Skeletal muscle tissue (tissue), 4 donors: ENCODE results near the gene PTGR1. TPM values are rescaled to one million over a fixed set of nuclear protein-coding genes. Genes with fewer than 3 reads are reported as not detected.
"Not testable (repeated sequence)": the region's sequence is repeated elsewhere in the genome, so short reads cannot be mapped to it uniquely, and the experiment has no call there.

ENCODE experiments used
- H3K27ac ChIP-seq: one replicate; pipeline ENCODE4 v1.7.0; 2013; ENCODE audit warnings: mild to moderate bottlenecking, low read depth, low read length, inconsistent platforms
- H3K27me3 ChIP-seq, 3 donors: one replicate each; pipeline ENCODE4 v1.7.0; 2013; ENCODE audit warnings: low read length in 3 of 3; ENCODE audit not compliant: control insufficient read depth in 3 of 3, insufficient read depth in 3 of 3
- H3K36me3 ChIP-seq, 3 donors: one replicate each; pipeline ENCODE4 v1.7.0; 2013; ENCODE audit warnings: low read length in 3 of 3; ENCODE audit not compliant: control insufficient read depth in 3 of 3, insufficient read depth in 3 of 3
- H3K4me1 ChIP-seq, 3 donors: one replicate each; pipeline ENCODE4 v1.7.0; 2013; ENCODE audit warnings: low read length in 3 of 3, mild to moderate bottlenecking in 3 of 3; ENCODE audit not compliant: control insufficient read depth in 3 of 3, insufficient read depth in 3 of 3
- H3K4me3 ChIP-seq, 3 donors: one replicate each; pipeline ENCODE4 v1.7.0; 2013; ENCODE audit warnings: low read length in 3 of 3
- H3K9ac ChIP-seq, 3 donors: one replicate each; pipeline ENCODE4 v1.7.0; 2013; ENCODE audit warnings: low read length in 3 of 3, mild to moderate bottlenecking in 3 of 3, moderate library complexity in 2 of 3, low read depth in 1 of 3
- H3K9me3 ChIP-seq, 3 donors: one replicate each; pipeline ENCODE4 v1.7.0; 2013; ENCODE audit warnings: low read length in 3 of 3; ENCODE audit not compliant: control insufficient read depth in 3 of 3
- total RNA-seq: library from RNA; depleted of rRNA; stranded (reverse); fragments of >200 nt; gene quantifications from one replicate; pipeline ENCODE4 v1.2.3, GENCODE V29; 2014
- donor health status: Osteomylitis.

PTGR1 gene
- total RNA-seq, 1 donor from 2014 or later: 53.2 TPM

GRCh38 chr9:111559000-111559610 lies 40.3 kb downstream of the PTGR1 start:
- peaks cover 2 to 9% (median 3%) of the 10 kb centered on the region in 3 donors for H3K36me3 ChIP-seq
- no peak overlapping the region for H3K9ac ChIP-seq
- no peaks in the 10 kb centered on the region for H3K27me3 ChIP-seq
- H3K9me3 ChIP-seq: peaks cover 0 to 3% (median 2%) of the 10 kb centered on the region in 3 donors
- no peak overlapping the region for H3K4me3 ChIP-seq
- H3K27ac ChIP-seq: no peak overlapping the region
- H3K4me1 ChIP-seq: no peaks in the 10 kb centered on the region

GRCh38 chr9:111555425-111555824 lies 44.0 kb downstream of the PTGR1 start:
- not testable (repeated sequence) for H3K4me3 ChIP-seq, H3K9me3 ChIP-seq, H3K36me3 ChIP-seq, H3K27me3 ChIP-seq, H3K4me1 ChIP-seq, H3K27ac ChIP-seq, H3K9ac ChIP-seq

- Histone ChIP-seq H3K27ac (no peak overlapping the region), H3K27me3 (no peaks in the 10 kb centered on the region), H3K4me3 (no peak overlapping the region), H3K36me3 (peaks cover 0 to 6% (median 0%) of the 10 kb centered on the region in 3 donors), H3K9me3 (peaks cover 5 to 38% (median 7%) of the 10 kb centered on the region in 3 donors), H3K4me1 (no peaks in the 10 kb centered on the region), H3K9ac (no peak overlapping the region)
Measured at GRCh38 chr9:111548623-111549022, 50.8 kb downstream of the PTGR1 start.

GRCh38 chr9:111542497-111543254 lies 56.8 kb downstream of the PTGR1 start:
- peaks cover 0 to 12% (median 0%) of the 10 kb centered on the region in 3 donors for H3K36me3 ChIP-seq
- H3K9me3 ChIP-seq: peaks cover 16 to 42% (median 18%) of the 10 kb centered on the region in 3 donors
- no peak overlapping the region for H3K27ac ChIP-seq
- no peaks in the 10 kb centered on the region for H3K4me1 ChIP-seq
- no peaks in the 10 kb centered on the region for H3K27me3 ChIP-seq
- H3K9ac ChIP-seq: no peak overlapping the region
- peak overlapping the region in 1 of 3 donors; percentile 30 for H3K4me3 ChIP-seq

- no peak overlapping the region for H3K27ac ChIP-seq
- peaks cover 0 to 11% (median 0%) of the 10 kb centered on the region in 3 donors for H3K9me3 ChIP-seq
- H3K36me3 ChIP-seq: peaks cover 0 to 11% (median 0%) of the 10 kb centered on the region in 3 donors
- H3K9ac ChIP-seq: no peak overlapping the region
- no peaks in the 10 kb centered on the region for H3K4me1 ChIP-seq
- H3K27me3 ChIP-seq: no peaks in the 10 kb centered on the region
- H3K4me3 ChIP-seq: no peak overlapping the region
Measured at GRCh38 chr9:111533099-111533790, 66.2 kb downstream of the PTGR1 start.

- Histone ChIP-seq H3K4me3 (no peak overlapping the region), H3K27ac (no peak overlapping the region), H3K9ac (no peak overlapping the region), H3K36me3 (peaks cover 0 to 4% (median 0%) of the 10 kb centered on the region in 3 donors), H3K27me3 (no peaks in the 10 kb centered on the region), H3K9me3 (peaks cover 0 to 5% (median 0%) of the 10 kb centered on the region in 3 donors), H3K4me1 (no peaks in the 10 kb centered on the region)
Measured at GRCh38 chr9:111531716-111532115, 67.7 kb downstream of the PTGR1 start.

- Histone ChIP-seq H3K36me3 (peaks cover 0 to 2% (median 0%) of the 10 kb centered on the region in 3 donors), H3K9ac (no peak overlapping the region), H3K27ac (no peak overlapping the region), H3K9me3 (no peaks in the 10 kb centered on the region), H3K4me3 (no peak overlapping the region), H3K4me1 (peaks cover 7 to 14% (median 12%) of the 10 kb centered on the region in 3 donors), H3K27me3 (peaks cover 4 to 12% (median 5%) of the 10 kb centered on the region in 3 donors)
Measured at GRCh38 chr9:111529787-111530186, 69.7 kb downstream of the PTGR1 start.

- no peak overlapping the region for H3K9ac ChIP-seq
- H3K36me3 ChIP-seq: no peaks in the 10 kb centered on the region
- no peak overlapping the region for H3K4me3 ChIP-seq
- no peaks in the 10 kb centered on the region for H3K9me3 ChIP-seq
- H3K27ac ChIP-seq: no peak overlapping the region
- H3K4me1 ChIP-seq: peaks cover 7 to 16% (median 14%) of the 10 kb centered on the region in 3 donors
- H3K27me3 ChIP-seq: peaks cover 4 to 12% (median 5%) of the 10 kb centered on the region in 3 donors
Measured at GRCh38 chr9:111527347-111527746, 72.1 kb downstream of the PTGR1 start.

GRCh38 chr9:111525056-111525977 lies 74.1 kb downstream of the PTGR1 start, which contains the start of gene ZNF483:
Gene ZNF483 (plus strand): TSS chr9:111525179. CDS start chr9:111527396, 2,217 bp downstream.
- H3K9me3 ChIP-seq: no peaks in the 10 kb centered on the region
- H3K4me1 ChIP-seq: peaks cover 7 to 16% (median 14%) of the 10 kb centered on the region in 3 donors
- no peaks in the 10 kb centered on the region for H3K36me3 ChIP-seq
- H3K4me3 ChIP-seq: peak within 1 kb of the TSS; percentile 88 to 90 (median 90)
- H3K9ac ChIP-seq: peak within 1 kb of the TSS; percentile 69 to 77 (median 73)
- no peak within 1 kb of the TSS for H3K27ac ChIP-seq
- H3K27me3 ChIP-seq: peaks cover 4 to 12% (median 5%) of the 10 kb centered on the region in 3 donors
